ENCODE data around the gene GRPEL2. TPM values are rescaled to one million over a fixed set of nuclear protein-coding genes. Genes with fewer than 3 reads are reported as not detected.

GRPEL2 gene
- total RNA-seq, 3 donors from 2014 or later = 9.9 to 15.2 (median 11.1) TPM

DNA sequence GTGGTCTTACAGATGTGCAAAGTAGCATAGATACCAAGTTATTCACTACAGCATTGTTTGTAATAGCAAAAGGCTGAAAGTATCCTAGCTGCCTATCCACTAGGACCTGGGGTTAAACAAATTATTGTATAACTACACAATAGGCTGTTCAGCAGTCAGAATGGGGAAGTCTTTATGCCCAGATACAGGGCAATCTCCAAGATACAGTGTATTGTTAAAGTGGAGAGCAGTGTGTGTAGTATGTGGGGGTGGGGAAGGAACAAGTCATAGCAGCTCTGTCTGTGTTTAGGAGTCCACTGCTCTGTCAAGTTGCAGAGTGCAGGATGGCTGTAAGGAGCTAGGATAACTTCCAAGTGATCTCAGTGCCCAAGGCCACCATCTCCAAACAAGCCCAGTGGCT is 18.1 kb downstream of the GRPEL2 start:
- TF ChIP-seq, protein P1, sequence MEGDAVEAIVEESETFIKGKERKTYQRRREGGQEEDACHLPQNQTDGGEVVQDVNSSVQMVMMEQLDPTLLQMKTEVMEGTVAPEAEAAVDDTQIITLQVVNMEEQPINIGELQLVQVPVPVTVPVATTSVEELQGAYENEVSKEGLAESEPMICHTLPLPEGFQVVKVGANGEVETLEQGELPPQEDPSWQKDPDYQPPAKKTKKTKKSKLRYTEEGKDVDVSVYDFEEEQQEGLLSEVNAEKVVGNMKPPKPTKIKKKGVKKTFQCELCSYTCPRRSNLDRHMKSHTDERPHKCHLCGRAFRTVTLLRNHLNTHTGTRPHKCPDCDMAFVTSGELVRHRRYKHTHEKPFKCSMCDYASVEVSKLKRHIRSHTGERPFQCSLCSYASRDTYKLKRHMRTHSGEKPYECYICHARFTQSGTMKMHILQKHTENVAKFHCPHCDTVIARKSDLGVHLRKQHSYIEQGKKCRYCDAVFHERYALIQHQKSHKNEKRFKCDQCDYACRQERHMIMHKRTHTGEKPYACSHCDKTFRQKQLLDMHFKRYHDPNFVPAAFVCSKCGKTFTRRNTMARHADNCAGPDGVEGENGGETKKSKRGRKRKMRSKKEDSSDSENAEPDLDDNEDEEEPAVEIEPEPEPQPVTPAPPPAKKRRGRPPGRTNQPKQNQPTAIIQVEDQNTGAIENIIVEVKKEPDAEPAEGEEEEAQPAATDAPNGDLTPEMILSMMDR (IDR thresholded peaks at IDR 0.05) = no peak
- intact Hi-C loops (cut with DNase I, micrococcal nuclease) = loop anchor here in 1 of 2 donors (10.0 kb wide), 2 partner anchors 71 to 201 kb away; no protein-coding TSS in a partner anchor
- Histone ChIP-seq H3K4me1 (ENCODE audit: low read depth) (peaks cover 9% of the 10 kb centered on the region), H3K9me3 (no peaks in the 10 kb centered on the region), H3K4me3 (no peak overlapping the region), H3K36me3 (ENCODE audit: low read depth) (no peaks in the 10 kb centered on the region)
- no peak for ATAC-seq
- no peak for DNase-seq

DNA sequence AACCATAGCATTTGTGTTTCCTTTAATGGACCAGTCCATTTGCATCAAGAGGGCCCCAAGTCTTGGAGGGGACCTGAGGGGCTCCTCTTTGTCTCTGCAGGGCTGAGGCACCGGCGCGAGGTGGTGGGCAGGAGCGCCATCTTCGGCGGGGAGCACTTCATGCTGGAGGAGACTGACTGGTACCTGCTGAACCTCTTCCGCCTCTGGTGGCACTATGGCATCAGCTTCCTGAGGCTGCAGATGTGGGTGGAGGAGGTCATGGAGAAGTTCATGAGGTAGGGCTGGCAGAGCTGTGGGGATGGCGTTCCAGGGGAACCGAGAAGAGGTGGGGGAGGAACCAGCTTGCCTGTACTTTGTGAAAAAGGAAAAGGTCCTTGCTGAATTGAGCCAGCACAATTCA is 18.6 kb downstream of the GRPEL2 start:
- Histone ChIP-seq H3K4me1 (ENCODE audit: low read depth) (peaks cover 5% of the 10 kb centered on the region), H3K36me3 (ENCODE audit: low read depth) (no peaks in the 10 kb centered on the region), H3K4me3 (no peak overlapping the region), H3K9me3 (no peaks in the 10 kb centered on the region)
- ATAC-seq (no peak), DNase-seq (no peak)
- intact Hi-C loops (cut with DNase I, micrococcal nuclease) = loop anchor here in 1 of 2 donors (10.0 kb wide), 2 partner anchors 71 to 201 kb away; no protein-coding TSS in a partner anchor
- TF ChIP-seq, protein P1 (IDR thresholded peaks at IDR 0.05) = no peak

DNA sequence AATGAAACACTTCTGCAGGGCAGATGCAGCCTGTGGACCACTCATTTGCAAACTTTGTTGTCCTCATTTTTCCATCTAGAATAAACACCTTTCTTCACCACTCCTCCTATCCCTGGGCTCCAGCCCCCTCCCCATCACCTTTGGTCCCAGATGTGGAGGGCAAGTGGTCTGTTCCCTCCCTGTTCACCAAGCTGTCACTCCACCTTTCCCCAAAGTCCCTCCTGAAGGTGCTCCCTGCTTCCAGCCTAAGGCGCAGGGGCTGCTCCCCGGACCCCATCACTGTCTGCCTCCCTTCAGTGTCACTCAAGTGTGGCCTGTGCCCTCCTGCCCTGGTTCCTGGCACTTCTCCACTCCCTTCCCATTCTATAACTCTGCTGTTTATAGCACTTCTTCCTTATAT is 19.4 kb downstream of the GRPEL2 start:
- Histone ChIP-seq H3K4me1 (ENCODE audit: low read depth) (peaks cover 5% of the 10 kb centered on the region), H3K9me3 (no peaks in the 10 kb centered on the region), H3K36me3 (ENCODE audit: low read depth) (no peaks in the 10 kb centered on the region), H3K4me3 (no peak overlapping the region)
- no peak for DNase-seq
- intact Hi-C loops (cut with DNase I, micrococcal nuclease) = loop anchor here in 1 of 2 donors (10.0 kb wide), 2 partner anchors 70 to 200 kb away; no protein-coding TSS in a partner anchor
- ATAC-seq = no peak
- TF ChIP-seq, protein P1 (IDR thresholded peaks at IDR 0.05) = no peak

DNA sequence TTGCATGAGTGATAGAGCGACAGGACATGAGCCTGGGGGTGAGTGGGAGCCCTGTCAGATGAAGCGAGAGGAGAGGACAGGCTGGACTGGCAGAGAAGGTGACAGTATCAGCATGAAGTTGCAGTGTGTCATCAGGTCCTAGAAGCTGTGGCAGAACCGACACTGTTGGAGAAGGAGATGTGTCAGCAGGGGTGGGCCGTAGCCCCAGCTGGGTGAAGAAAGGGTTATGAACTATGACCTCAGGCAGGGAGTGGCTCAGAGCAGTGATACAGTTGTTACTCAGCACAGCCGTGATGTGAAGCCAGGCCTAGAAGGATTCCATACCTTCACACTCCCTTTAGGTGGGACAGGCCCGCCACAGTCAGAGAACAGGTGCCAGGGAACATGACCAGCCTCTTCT is 20.1 kb downstream of the GRPEL2 start:
- H3K9me3 ChIP-seq = no peaks in the 10 kb centered on the region
- no peaks in the 10 kb centered on the region for H3K36me3 ChIP-seq (ENCODE audit: low read depth)
- ATAC-seq (no peak), DNase-seq (no peak)
- no peak overlapping the region for H3K4me3 ChIP-seq
- intact Hi-C loops (cut with DNase I, micrococcal nuclease) = loop anchor here in 1 of 2 donors (10.0 kb wide), 2 partner anchors 69 to 199 kb away; no protein-coding TSS in a partner anchor
- TF ChIP-seq, protein P1 (IDR thresholded peaks at IDR 0.05) = no peak
- peaks cover 5% of the 10 kb centered on the region for H3K4me1 ChIP-seq (ENCODE audit: low read depth)

DNA sequence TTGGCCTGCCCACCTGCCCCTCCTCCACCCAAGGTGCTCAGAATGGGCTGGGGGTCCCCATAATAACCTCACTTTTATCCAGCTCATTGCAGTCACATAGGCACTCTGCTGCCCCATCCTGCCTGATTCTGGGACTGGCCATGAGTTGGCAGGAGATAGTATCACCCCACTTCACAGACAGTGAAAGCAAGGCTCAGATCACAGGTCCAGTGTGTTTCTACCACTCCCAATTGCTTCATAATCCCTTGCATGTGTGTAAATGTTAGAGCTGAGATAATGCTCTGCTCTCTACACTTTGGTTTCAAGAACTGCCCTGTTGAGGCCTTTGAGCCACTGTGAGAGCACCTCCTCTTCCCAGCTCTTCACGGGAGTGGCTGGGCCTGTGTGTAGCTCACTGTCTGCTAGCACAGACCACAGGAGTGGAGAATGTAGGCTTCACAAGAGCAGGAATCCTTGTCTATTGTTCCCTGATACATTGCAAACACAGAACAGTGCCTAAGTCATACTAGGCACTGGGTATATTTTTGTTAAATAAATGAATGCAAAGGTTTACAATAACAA is 20.9 kb downstream of the GRPEL2 start:
- no peak for ATAC-seq
- Histone ChIP-seq H3K4me1 (ENCODE audit: low read depth) (peaks cover 5% of the 10 kb centered on the region), H3K9me3 (no peaks in the 10 kb centered on the region), H3K4me3 (no peak overlapping the region), H3K36me3 (ENCODE audit: low read depth) (no peaks in the 10 kb centered on the region)
- DNase-seq = no peak
- TF ChIP-seq, protein P1 (IDR thresholded peaks at IDR 0.05) = no peak
- intact Hi-C loops (cut with DNase I, micrococcal nuclease) = loop anchor here in 1 of 2 donors (10.0 kb wide), 2 partner anchors 69 to 199 kb away; no protein-coding TSS in a partner anchor
